GM12878 (cell line): Measurements from ENCODE around the gene SHLD1. TPM values are rescaled to one million over a fixed set of nuclear protein-coding genes. Genes with fewer than 3 reads are reported as not detected.

ENCODE experiments used
- CHD4 ChIP-seq: fragments of 200-600 bp; sonication (generic); IDR thresholded peaks from 2 replicates; pipeline ENCODE4 v1.6.1; 2016; ENCODE audit warnings: mild to moderate bottlenecking
- ESRRA ChIP-seq: IDR thresholded peaks from 2 replicates; pipeline ENCODE4 v1.6.1; 2012; ENCODE audit warnings: mild to moderate bottlenecking, low read length, improper control_type of control experiment
- HDAC2 ChIP-seq: fragments of 200-600 bp; sonication (generic); IDR thresholded peaks from 2 replicates; pipeline ENCODE4 v1.6.1; 2017
- KLF5 ChIP-seq: fragments of 450-650 bp; IDR thresholded peaks from 2 replicates; pipeline ENCODE4 v1.6.1; 2014; ENCODE audit warnings: mild to moderate bottlenecking; ENCODE audit not compliant: partially characterized antibody
- ZSCAN29 ChIP-seq: fragments of 450-650 bp; IDR thresholded peaks from 2 replicates; pipeline ENCODE4 v1.6.1; 2017; ENCODE audit warnings: mild to moderate bottlenecking, moderate library complexity
- polyA plus RNA-seq, 11 experiments: library from polyadenylated mRNA; depleted of rRNA in 4 of 11; unstranded in 6 of 11; stranded (reverse) in 5 of 11; fragments of >200 nt; fragmentation: Nextera tagmentation in 4 of 11; fragmentation: Illumina TruSeq in 1 of 11; extraction: Ambion mirVana in 4 of 11; extraction: Trizol in 1 of 11; gene quantifications; 1 replicate in 1 of 11; 2 replicates in 10 of 11; pipeline versions ENCODE4 v1.2.1 to v1.2.3, GENCODE V29; 2011 to 2016; ENCODE audit warnings: inconsistent platforms in 2 of 11, missing spikeins in 2 of 11, low read depth in 1 of 11
- total RNA-seq, 4 experiments: library from RNA; depleted of rRNA in 3 of 4; stranded (reverse); fragments of >200 nt in 3 of 4; fragmentation: Illumina TruSeq in 1 of 4; extraction: Trizol in 1 of 4; gene quantifications; 2 replicates each; pipeline versions ENCODE4 v1.2.1 to v1.2.3, GENCODE V29; 2013 to 2021
- TF ChIP-seq, protein P1 (sequence below): fragments of 450-650 bp; IDR thresholded peaks from 2 replicates; pipeline ENCODE4 v1.6.1; 2018; ENCODE audit warnings: borderline replicate concordance, mild to moderate bottlenecking; ENCODE audit not compliant: partially characterized antibody
- TF ChIP-seq, protein P2 (sequence below): fragments of 450-650 bp; IDR thresholded peaks from 2 replicates; pipeline ENCODE4 v1.6.1; 2017; ENCODE audit warnings: mild to moderate bottlenecking, moderate library complexity

Gene SHLD1
- total and polyA plus RNA-seq, 10 of the 15 experiments (the other 5 are each of a cell fraction or from before 2014, with no cell fraction given), result 10.8 to 70.9 (median 25.4) TPM

DNA sequence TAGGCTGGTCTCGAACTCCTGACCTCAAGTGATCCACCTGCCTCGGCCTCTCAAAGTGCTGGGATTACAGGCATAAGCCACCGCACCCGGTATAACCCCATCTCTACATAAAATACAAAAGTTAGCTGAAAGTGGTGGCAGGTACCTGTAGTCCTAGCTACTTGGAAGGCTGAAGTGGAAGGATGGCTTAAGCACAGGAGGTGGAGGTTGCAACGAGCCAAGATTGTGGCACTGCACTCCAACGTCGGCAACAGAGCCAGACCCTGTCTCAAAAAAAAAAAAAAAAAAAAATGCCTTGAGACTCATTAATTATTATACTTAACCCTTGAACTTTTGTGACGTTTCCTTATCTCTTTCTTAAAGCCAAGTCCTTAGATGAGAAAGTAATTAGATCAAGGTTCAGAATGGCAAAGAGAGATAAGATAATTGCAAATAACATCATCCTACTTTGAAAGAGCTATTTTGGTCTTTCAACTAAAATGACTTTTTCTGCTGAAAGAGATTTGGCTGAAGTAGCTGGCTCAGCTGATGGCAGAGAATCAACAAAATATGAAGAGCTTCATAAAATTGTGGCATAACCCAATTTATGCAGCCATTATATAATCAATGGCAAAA, 4.7 kb upstream of the SHLD1 start (continued):
- TF ChIP-seq ZSCAN29 (no peak), CHD4 (no peak), KLF5 (no peak), ESRRA (no peak), HDAC2 (no peak)
- TF ChIP-seq, protein P1, sequence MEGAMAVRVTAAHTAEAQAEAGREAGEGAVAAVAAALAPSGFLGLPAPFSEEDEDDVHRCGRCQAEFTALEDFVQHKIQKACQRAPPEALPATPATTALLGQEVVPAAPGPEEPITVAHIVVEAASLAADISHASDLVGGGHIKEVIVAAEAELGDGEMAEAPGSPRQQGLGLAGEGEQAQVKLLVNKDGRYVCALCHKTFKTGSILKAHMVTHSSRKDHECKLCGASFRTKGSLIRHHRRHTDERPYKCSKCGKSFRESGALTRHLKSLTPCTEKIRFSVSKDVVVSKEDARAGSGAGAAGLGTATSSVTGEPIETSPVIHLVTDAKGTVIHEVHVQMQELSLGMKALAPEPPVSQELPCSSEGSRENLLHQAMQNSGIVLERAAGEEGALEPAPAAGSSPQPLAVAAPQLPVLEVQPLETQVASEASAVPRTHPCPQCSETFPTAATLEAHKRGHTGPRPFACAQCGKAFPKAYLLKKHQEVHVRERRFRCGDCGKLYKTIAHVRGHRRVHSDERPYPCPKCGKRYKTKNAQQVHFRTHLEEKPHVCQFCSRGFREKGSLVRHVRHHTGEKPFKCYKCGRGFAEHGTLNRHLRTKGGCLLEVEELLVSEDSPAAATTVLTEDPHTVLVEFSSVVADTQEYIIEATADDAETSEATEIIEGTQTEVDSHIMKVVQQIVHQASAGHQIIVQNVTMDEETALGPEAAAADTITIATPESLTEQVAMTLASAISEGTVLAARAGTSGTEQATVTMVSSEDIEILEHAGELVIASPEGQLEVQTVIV, result no peak
- TF ChIP-seq, protein P2, sequence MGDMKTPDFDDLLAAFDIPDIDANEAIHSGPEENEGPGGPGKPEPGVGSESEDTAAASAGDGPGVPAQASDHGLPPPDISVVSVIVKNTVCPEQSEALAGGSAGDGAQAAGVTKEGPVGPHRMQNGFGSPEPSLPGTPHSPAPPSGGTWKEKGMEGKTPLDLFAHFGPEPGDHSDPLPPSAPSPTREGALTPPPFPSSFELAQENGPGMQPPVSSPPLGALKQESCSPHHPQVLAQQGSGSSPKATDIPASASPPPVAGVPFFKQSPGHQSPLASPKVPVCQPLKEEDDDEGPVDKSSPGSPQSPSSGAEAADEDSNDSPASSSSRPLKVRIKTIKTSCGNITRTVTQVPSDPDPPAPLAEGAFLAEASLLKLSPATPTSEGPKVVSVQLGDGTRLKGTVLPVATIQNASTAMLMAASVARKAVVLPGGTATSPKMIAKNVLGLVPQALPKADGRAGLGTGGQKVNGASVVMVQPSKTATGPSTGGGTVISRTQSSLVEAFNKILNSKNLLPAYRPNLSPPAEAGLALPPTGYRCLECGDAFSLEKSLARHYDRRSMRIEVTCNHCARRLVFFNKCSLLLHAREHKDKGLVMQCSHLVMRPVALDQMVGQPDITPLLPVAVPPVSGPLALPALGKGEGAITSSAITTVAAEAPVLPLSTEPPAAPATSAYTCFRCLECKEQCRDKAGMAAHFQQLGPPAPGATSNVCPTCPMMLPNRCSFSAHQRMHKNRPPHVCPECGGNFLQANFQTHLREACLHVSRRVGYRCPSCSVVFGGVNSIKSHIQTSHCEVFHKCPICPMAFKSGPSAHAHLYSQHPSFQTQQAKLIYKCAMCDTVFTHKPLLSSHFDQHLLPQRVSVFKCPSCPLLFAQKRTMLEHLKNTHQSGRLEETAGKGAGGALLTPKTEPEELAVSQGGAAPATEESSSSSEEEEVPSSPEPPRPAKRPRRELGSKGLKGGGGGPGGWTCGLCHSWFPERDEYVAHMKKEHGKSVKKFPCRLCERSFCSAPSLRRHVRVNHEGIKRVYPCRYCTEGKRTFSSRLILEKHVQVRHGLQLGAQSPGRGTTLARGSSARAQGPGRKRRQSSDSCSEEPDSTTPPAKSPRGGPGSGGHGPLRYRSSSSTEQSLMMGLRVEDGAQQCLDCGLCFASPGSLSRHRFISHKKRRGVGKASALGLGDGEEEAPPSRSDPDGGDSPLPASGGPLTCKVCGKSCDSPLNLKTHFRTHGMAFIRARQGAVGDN, result no peak
